ENCODE data around the gene HSF4.

HSF4 gene

DNA sequence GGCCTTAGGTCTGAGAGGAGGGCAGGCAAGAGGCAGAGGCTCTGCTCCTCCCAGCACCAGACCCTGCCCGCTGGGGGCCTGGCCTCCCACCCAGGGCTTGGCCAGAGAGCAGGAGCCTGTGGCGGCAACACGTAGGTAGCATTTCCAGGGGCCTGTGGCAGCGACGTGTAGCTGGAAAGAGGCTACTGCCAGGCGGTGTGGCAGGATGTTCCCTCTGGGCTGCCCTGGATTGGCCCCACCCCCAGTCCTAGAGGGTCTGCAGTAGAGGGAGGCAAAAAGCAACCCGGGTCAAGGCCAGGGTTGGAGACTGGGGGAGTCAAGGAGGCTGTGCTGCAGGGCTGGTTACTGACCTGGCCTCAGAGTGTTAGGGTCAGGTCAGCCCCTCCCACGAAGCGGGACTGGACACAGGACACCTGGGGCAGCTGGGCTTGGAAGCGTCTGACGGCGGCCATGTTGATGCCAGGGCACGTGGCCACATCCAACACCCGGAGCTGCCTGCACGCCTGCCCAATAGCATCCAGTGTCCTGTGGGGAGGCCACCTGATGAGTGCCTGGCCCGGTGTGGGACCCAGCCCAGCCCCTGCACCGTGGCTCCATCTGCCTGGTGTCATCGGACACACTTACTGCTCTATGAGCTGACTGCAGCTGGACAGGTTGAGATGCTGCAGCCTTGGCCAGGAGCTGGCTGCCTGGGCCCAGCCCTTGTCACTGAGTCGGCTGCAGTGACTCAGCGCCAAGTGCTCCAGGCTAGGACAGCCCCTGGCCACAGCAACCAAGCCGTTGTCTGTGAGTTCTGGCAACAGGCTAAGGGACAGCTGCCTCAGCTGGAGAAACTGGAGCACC, 42.9 kb downstream of the HSF4 start:
- Histone ChIP-seq H3K4me1 (ENCODE audit: insufficient read depth, low read length, poor library complexity, severe bottlenecking) (no peaks in the 10 kb centered on the region), H3K79me2 (ENCODE audit: insufficient read depth, low read length) (no peaks in the 10 kb centered on the region), H3F3A (ENCODE audit: low read depth) (no peaks in the 10 kb centered on the region), H3K9me3 (ENCODE audit: insufficient read depth, low read depth, low read length) (no peaks in the 10 kb centered on the region), H2AFZ (ENCODE audit: low read length) (no peak overlapping the region), H3K27me3 (ENCODE audit: insufficient read depth, low read length, poor library complexity, severe bottlenecking) (no peaks in the 10 kb centered on the region), H4K20me1 (ENCODE audit: insufficient read depth, low read length, poor library complexity, severe bottlenecking) (no peaks in the 10 kb centered on the region), H3K4me2 (ENCODE audit: low read depth, low read length, poor library complexity, severe bottlenecking) (no peak overlapping the region), H3K9me2 (replicated peaks; ENCODE audit: low read depth, low read length) (no peaks in the 10 kb centered on the region), H3K9ac (ENCODE audit: low read depth, low read length, poor library complexity, severe bottlenecking) (no peak overlapping the region), H3K36me3 (ENCODE audit: insufficient read depth, low read length) (peaks cover 17% of the 10 kb centered on the region; the same call in 1 of the 2 replicates), H3K4me3 (ENCODE audit: low read length, poor library complexity, severe bottlenecking) (no peak overlapping the region)
- TF ChIP-seq, protein P1, sequence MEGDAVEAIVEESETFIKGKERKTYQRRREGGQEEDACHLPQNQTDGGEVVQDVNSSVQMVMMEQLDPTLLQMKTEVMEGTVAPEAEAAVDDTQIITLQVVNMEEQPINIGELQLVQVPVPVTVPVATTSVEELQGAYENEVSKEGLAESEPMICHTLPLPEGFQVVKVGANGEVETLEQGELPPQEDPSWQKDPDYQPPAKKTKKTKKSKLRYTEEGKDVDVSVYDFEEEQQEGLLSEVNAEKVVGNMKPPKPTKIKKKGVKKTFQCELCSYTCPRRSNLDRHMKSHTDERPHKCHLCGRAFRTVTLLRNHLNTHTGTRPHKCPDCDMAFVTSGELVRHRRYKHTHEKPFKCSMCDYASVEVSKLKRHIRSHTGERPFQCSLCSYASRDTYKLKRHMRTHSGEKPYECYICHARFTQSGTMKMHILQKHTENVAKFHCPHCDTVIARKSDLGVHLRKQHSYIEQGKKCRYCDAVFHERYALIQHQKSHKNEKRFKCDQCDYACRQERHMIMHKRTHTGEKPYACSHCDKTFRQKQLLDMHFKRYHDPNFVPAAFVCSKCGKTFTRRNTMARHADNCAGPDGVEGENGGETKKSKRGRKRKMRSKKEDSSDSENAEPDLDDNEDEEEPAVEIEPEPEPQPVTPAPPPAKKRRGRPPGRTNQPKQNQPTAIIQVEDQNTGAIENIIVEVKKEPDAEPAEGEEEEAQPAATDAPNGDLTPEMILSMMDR (conservative IDR thresholded peaks at IDR 0.05; ENCODE audit: low read length) = no peak
- TF ChIP-seq EZH2phosphoT487 (IDR thresholded peaks at IDR 0.05; ENCODE audit: borderline replicate concordance) = no peak

DNA sequence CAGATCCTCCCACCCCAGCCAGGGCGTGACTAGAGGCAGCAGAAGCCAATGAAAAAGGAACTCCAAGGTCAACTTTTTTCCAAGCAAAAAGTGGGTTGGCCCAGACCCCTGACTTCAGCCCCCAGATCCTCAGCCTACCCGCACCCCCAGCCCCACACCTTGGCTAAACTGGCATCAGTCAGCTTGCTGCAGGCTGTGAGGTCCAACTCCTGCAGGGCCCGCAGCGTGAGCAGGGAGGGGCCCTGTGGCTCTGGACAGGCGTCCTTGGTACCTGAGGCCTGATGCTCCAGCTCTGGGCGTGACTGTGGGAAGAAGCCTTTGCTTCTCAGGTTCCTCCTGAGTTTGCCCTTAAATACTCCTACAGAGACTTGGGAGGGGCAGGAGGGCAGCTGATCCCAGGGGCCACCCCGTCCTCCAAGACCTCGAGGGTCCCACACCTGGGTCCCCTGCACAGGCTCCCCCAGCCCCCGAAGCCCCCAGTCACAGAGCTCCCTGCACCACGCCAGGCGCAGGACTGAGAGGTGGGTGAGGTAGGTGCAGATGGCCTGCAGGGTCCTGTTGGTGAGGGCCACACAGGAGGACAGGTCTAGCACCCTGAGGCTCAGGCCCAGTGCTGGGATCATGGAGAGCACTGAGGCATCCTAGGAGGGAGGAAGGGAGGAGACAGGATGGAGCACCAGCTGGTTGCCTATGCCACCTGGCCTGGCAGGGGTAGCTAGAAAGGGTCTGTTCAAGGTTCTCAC, 43.8 kb downstream of the HSF4 start:
- TF ChIP-seq EZH2phosphoT487 (IDR thresholded peaks at IDR 0.05; ENCODE audit: borderline replicate concordance) = no peak
- TF ChIP-seq, protein P1 (conservative IDR thresholded peaks at IDR 0.05; ENCODE audit: low read length) = no peak
- Histone ChIP-seq H3K4me3 (ENCODE audit: low read length, poor library complexity, severe bottlenecking) (no peak overlapping the region), H3K4me2 (ENCODE audit: low read depth, low read length, poor library complexity, severe bottlenecking) (no peak overlapping the region), H3F3A (ENCODE audit: low read depth) (no peaks in the 10 kb centered on the region), H3K4me1 (ENCODE audit: insufficient read depth, low read length, poor library complexity, severe bottlenecking) (peaks cover 4% of the 10 kb centered on the region), H3K27me3 (ENCODE audit: insufficient read depth, low read length, poor library complexity, severe bottlenecking) (no peaks in the 10 kb centered on the region), H2AFZ (ENCODE audit: low read length) (no peak overlapping the region), H3K9me3 (ENCODE audit: insufficient read depth, low read depth, low read length) (no peaks in the 10 kb centered on the region), H4K20me1 (ENCODE audit: insufficient read depth, low read length, poor library complexity, severe bottlenecking) (no peaks in the 10 kb centered on the region), H3K79me2 (ENCODE audit: insufficient read depth, low read length) (no peaks in the 10 kb centered on the region), H3K9me2 (replicated peaks; ENCODE audit: low read depth, low read length) (no peaks in the 10 kb centered on the region), H3K9ac (ENCODE audit: low read depth, low read length, poor library complexity, severe bottlenecking) (no peak overlapping the region), H3K36me3 (ENCODE audit: insufficient read depth, low read length) (peaks cover 9% of the 10 kb centered on the region; the same call in 1 of the 2 replicates)

DNA sequence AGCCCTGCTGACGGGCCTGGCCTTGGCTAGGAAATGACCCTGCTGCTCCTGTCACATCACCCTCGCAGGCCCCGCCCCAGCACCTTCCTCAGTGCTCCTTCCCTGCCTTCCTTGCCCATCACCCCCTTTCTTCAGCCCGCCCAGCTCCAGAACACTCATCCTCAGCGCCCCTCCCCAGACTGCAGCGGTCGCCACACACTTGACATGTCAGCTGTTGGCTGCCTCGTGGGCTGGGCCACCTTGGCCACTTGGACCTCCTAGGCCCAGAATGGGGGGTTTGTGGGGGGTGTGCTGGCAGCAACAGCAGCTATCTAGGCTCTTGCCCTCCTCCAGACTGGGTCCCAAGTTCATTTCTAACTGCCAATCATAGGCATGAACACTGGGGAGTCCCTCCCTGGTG, 45.0 kb downstream of the HSF4 start:
- TF ChIP-seq, protein P1 (conservative IDR thresholded peaks at IDR 0.05; ENCODE audit: low read length) = no peak
- TF ChIP-seq EZH2phosphoT487 (IDR thresholded peaks at IDR 0.05; ENCODE audit: borderline replicate concordance) = no peak
- Histone ChIP-seq H3K9me2 (replicated peaks; ENCODE audit: low read depth, low read length) (no peaks in the 10 kb centered on the region), H3K4me1 (ENCODE audit: insufficient read depth, low read length, poor library complexity, severe bottlenecking) (peaks cover 4% of the 10 kb centered on the region), H3K36me3 (ENCODE audit: insufficient read depth, low read length) (no peaks in the 10 kb centered on the region), H3F3A (ENCODE audit: low read depth) (no peaks in the 10 kb centered on the region), H4K20me1 (ENCODE audit: insufficient read depth, low read length, poor library complexity, severe bottlenecking) (no peaks in the 10 kb centered on the region), H3K27me3 (ENCODE audit: insufficient read depth, low read length, poor library complexity, severe bottlenecking) (no peaks in the 10 kb centered on the region), H3K79me2 (ENCODE audit: insufficient read depth, low read length) (no peaks in the 10 kb centered on the region), H2AFZ (ENCODE audit: low read length) (no peak overlapping the region), H3K4me2 (ENCODE audit: low read depth, low read length, poor library complexity, severe bottlenecking) (no peak overlapping the region), H3K9ac (ENCODE audit: low read depth, low read length, poor library complexity, severe bottlenecking) (no peak overlapping the region), H3K9me3 (ENCODE audit: insufficient read depth, low read depth, low read length) (no peaks in the 10 kb centered on the region), H3K4me3 (ENCODE audit: low read length, poor library complexity, severe bottlenecking) (no peak overlapping the region)

Measured in Loucy (cell line).